ENCODE data around the gene DES. TPM values are rescaled to one million over a fixed set of nuclear protein-coding genes. Genes with fewer than 3 reads are reported as not detected.
A peak's percentile ranks its signal among the peaks of the same experiment; 100 is the strongest.

The DES gene
- total and polyA plus RNA-seq, 8 donors: 0.75 to 101 (median 3.6) TPM

- DNase-seq (no peak), FAIRE-seq (no peak), ATAC-seq (no peak)
- Histone ChIP-seq H3K9me3 (no peaks in the 10 kb centered on the region), H3K27me3 (no peaks in the 10 kb centered on the region), H3K4me3 (no peak overlapping the region), H3K27ac (no peak overlapping the region), H3K4me1 (no peaks in the 10 kb centered on the region), H3K36me3 (no peaks in the 10 kb centered on the region)
- 51 to 56% methylated on average over 4 of the region's 4 CpGs for WGBS, 2 donors
- TF ChIP-seq CTCF (IDR thresholded peaks at IDR 0.05): no peak
- intact Hi-C loops (cut with DNase I): loop anchor here in 1 of 3 donors (5.0 kb wide), 1 partner anchor 172 kb away; no protein-coding TSS in a partner anchor
Measured at GRCh38 chr2:219470429-219470828, 52.3 kb downstream of the DES start.

DNA sequence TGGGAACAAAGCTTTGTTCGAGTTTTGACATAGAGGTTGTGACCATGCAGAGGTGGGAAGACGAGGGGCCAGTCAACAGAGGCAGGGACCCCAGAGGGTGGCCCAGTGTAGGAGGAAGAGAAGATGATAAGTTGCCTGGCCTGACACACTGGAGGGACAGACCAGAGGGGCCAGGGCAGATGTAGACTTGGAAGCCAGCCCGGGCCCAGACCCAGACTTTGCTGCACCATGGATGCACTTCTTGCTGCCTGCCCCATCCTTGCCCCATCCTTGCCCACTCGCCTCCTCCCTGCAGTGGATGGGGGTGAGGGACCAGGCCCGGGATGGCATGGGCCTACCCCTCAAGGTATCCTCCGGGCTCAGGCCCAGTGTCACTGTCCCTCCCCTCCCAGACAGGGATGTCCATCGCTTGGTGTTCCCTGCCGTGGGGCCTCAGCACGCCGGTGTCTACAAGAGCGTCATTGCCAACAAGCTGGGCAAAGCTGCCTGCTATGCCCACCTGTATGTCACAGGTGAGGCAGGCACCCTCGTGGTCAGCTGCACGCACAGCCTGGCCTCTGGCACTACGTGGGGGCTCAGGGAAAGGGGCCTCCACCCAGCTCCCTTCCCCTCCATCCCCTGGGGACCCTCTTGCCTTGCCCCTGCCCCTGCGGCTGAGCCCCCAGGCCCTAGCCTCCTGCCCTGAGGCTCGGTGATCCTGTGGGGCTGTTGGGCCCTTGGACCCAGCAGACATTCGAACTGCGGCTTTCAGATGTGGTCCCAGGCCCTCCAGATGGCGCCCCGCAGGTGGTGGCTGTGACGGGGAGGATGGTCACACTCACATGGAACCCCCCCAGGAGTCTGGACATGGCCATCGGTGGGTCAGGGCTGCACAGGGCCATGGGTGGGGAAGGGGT, 53.5 kb downstream of the DES start:
- Histone ChIP-seq H3K27ac (no peak overlapping the region), H3K4me1 (no peaks in the 10 kb centered on the region), H3K27me3 (no peaks in the 10 kb centered on the region), H3K9me3 (no peaks in the 10 kb centered on the region), H3K4me3 (no peak overlapping the region), H3K36me3 (no peaks in the 10 kb centered on the region)
- FAIRE-seq (no peak), DNase-seq (peak in 1 of 6 donors; percentile 58), ATAC-seq (no peak)
- intact Hi-C loops (cut with DNase I): loop anchor here in 1 of 3 donors (5.0 kb wide), 1 partner anchor 171 kb away; no protein-coding TSS in a partner anchor
- 76 to 83% methylated on average over 22 of the region's 22 CpGs for WGBS, 2 donors
- no peak for TF ChIP-seq CTCF (IDR thresholded peaks at IDR 0.05)

GRCh38 chr2:219472629-219473187, 54.5 kb downstream of the DES start:
- no peaks in the 10 kb centered on the region for H3K4me1 ChIP-seq
- H3K4me3 ChIP-seq: no peak overlapping the region
- no peak for TF ChIP-seq CTCF (IDR thresholded peaks at IDR 0.05)
- H3K36me3 ChIP-seq: no peaks in the 10 kb centered on the region
- peak in 1 of 6 donors; percentile 69 for DNase-seq
- WGBS, 2 donors: 76 to 84% methylated on average over 12 of the region's 12 CpGs
- intact Hi-C loops (cut with DNase I): loop anchor here in 1 of 3 donors (5.0 kb wide), 1 partner anchor 170 kb away; no protein-coding TSS in a partner anchor
- no peaks in the 10 kb centered on the region for H3K9me3 ChIP-seq
- H3K27me3 ChIP-seq: no peaks in the 10 kb centered on the region
- no peak overlapping the region for H3K27ac ChIP-seq
- FAIRE-seq: no peak
- ATAC-seq: no peak

GRCh38 chr2:219473511-219473910, 55.3 kb downstream of the DES start:
- Histone ChIP-seq H3K27me3 (no peaks in the 10 kb centered on the region), H3K36me3 (no peaks in the 10 kb centered on the region), H3K27ac (no peak overlapping the region), H3K4me3 (no peak overlapping the region), H3K4me1 (no peaks in the 10 kb centered on the region), H3K9me3 (no peaks in the 10 kb centered on the region)
- no peak for TF ChIP-seq CTCF (IDR thresholded peaks at IDR 0.05)
- FAIRE-seq (no peak), DNase-seq (peak in 2 of 6 donors; percentile 56 to 66), ATAC-seq (no peak)
- whole genome bisulfite sequencing, 2 donors: 82 to 89% methylated on average over 18 of the region's 18 CpGs
- intact Hi-C loops (cut with DNase I): loop anchor here in 1 of 3 donors (5.0 kb wide), 1 partner anchor 169 kb away; no protein-coding TSS in a partner anchor

All from pancreas (tissue), 10 donors.